Hair follicle dermal papilla cell (primary cell): ENCODE measurements around the gene IL17B. TPM values are rescaled to one million over a fixed set of nuclear protein-coding genes. Genes with fewer than 3 reads are reported as not detected.

Experiments
- total RNA-seq: library from RNA; depleted of rRNA; stranded (reverse); fragments of >200 nt; gene quantifications from 2 replicates; pipeline ENCODE4 v1.2.3, GENCODE V29; 2012

The IL17B gene
- not detected in 2 replicates for total RNA-seq

GRCh38 chr5:149379177-149379761 is at the start of gene IL17B:
Gene IL17B, minus strand, starts transcription at chr5:149379292. Its CDS starts 67 bp downstream, at chr5:149379225.

DNA sequence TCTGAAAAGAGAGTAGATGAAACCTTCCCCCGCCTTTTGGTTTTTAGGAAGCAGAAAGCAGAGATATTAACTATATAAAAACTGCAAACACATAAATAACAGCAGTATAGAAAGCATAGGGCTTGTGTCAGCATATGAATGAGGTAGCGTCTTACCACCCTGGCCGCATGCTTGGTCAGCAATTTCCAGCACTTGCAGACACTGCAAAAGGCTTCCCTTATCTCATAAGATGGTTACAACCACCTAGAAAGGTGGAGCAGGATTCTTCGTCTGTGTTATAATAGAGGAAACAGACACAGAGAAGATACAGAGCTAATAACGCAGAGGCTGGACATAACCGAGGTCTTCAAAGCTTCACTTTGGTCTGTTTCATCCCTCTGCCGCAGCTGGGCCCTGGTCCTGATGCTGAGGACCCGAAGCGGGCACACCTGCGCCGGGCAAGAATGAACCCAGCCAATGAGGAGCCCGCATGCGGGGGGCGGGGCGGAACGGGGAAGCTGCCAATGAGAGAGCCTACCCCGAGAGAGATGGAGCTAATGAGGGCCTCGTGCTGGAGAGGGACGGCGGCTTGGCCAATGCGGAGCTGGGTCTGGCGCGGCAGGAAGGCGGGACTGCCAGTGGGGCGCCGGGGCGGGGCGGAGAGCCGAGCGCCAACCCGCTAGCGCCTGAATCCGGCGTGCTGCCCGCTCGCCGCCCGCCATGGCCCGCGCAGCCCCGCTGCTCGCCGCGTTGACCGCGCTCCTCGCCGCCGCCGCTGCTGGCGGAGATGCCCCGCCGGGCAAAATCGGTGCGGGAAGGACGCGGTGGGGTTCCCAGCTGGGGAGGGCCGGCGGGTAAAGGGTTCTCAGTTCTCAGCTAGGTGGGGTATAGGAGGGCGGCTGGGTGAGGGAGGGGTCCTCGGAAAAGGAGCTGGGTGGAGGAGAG is 21.5 kb downstream of the IL17B start, which contains the start of gene PCYOX1L:
Gene PCYOX1L, plus strand, starts transcription at position 677 of the 924 bp plus-strand sequence. Its CDS starts 23 bp downstream, at position 700.

DNA sequence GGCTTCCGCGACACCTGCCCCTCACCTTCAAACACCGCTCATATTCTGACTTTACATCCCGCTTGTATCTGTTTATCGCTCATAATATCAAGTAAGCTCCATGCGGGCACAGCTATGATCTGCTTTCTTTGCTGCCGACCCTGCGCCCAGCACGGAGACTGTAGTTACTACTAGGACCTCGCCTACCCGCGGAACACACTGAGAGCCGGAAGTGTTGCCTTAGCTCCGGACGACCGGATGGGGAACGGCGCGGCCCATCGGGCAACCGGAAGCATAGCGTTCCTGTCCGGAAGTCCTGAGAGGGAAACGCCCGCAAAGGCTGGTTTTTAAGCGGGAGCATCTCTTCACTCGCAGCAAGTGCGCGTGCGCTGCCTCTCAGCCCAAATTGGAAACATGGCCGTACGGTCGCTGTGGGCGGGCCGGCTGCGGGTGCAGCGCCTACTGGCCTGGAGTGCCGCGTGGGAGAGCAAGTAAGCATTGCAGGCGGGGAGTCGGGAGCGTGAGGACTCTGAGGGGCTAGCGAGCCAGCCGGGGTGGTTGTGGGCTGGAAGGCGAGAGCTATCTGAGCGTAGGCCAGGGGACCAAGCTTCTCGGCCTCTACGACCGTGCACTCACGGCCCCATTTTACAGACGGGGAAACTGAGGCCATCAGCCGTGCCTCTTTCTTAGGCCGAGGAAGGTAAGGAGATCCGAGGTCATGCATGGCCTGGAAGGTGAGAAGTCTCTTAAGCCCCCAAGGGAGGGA is 33.8 kb downstream of the IL17B start, which contains the start of gene GRPEL2:
Gene GRPEL2, plus strand, starts transcription at position 353 of the 745 bp plus-strand sequence. Its CDS starts 41 bp downstream, at position 394.

Other genes with a start within 250 kb of the IL17B start
- 10.2 and 14.1 TPM in 2 replicates for gene ABLIM3, start 237.8 kb downstream of the IL17B start, total RNA-seq
- 10.1 TPM in 2 replicates for gene AFAP1L1, start 107.4 kb downstream of the IL17B start, total RNA-seq
- gene GRPEL2, start 33.8 kb downstream of the IL17B start, total RNA-seq = 21.5 and 23.2 TPM in 2 replicates
- gene PCYOX1L, start 21.2 kb downstream of the IL17B start, total RNA-seq = 3.2 and 4.2 TPM in 2 replicates
- 469 and 504 TPM in 2 replicates for gene CSNK1A1, start 172.1 kb upstream of the IL17B start, total RNA-seq
- 1.9 and 2.4 TPM in 2 replicates for gene ARHGEF37, start 202.2 kb upstream of the IL17B start, total RNA-seq